Left cardiac atrium (tissue), 4 donors: Measurements from ENCODE around the gene IMMP2L. TPM values are rescaled to one million over a fixed set of nuclear protein-coding genes. Genes with fewer than 3 reads are reported as not detected.
"Not testable (repeated sequence)": the region's sequence is repeated elsewhere in the genome, so short reads cannot be mapped to it uniquely, and the experiment has no call there.

Experiments used
- ATAC-seq, 2 donors: fragments of 200-7000 bp; cut with Tn5 transposase; one replicate each; pipeline ENCODE4 v1.9.1; 2020; ENCODE audit warnings: mild to moderate bottlenecking in 2 of 2, moderate library complexity in 2 of 2
- DNase-seq: peaks from one replicate; pipeline ENCODE4 v3.0.0-alpha.2; 2020
- intact Hi-C, 2 donors: fragments of 100-400 bp; cut with DNase I; formaldehyde crosslinking; loops; one replicate each; pipeline versions ENCODE4 v1.14.1 to v1.15.1; 2022 to 2023
- total RNA-seq, 2 donors: library from RNA; stranded (reverse); fragmentation: NEBNext Ultra II Directional; extraction: Animal tissue kit (Norgen Biotek cat#: 25700); gene quantifications; one replicate each; pipeline ENCODE4 v1.2.1, GENCODE V29; 2021
- donor health status: DM: no; HTN: yes; CAD: no.
- donor health status: DM: no; HTN: yes; CAD: no; lungs with severe emphysema.
- donor health status: DM: yes; HTN: yes; CAD: no.
- donor health status: Dilated cardiomyopathy.

Gene IMMP2L
- total RNA-seq, 2 donors from 2014 or later, result 9.9 to 11.6 TPM

GRCh38 chr7:110719741-110720140 lies 842.6 kb downstream of the IMMP2L start:
- intact Hi-C loops, result no loop called here
- DNase-seq (no peak), ATAC-seq (no peak)

DNA sequence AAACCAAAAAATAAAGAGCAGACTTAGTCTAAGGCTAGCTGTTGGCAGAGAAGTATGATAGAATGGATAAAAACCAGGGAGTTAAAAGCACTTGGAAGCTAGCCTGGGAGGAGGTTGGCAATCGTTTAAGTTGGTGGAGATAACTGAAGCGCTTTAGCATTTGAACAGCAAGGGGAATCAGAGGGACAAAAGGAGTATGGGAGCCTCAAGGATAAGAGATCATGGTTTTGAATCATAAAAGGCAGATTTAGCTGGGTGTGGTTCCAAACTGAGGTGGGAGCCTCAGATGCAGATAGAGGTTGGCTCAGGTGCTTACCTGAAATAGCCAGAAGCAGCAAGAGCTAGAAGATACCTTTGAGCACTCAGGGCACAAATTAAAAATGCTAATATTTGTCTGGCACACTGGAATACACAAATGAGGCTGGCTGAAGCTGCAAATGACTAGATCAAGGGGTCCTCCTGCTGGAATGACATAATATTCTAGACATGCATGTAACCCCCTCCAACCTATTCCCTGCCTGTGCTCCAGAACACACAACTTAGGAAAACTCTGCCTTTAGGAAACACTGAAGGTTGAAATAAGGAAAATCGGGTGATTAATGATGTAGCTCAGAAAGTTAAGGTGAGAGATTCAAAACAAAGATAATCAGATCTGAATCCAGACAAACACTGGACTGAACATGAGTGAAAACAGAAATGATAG lies 843.6 kb downstream of the IMMP2L start:
- DNase-seq, result no peak
- intact Hi-C loops, result no loop called here
- no peak for ATAC-seq

- ATAC-seq (no peak), DNase-seq (no peak)
- intact Hi-C loops, result no loop called here
These were observed 858.1 kb downstream of the IMMP2L start for GRCh38 chr7:110704225-110704624.

- ATAC-seq (no peak), DNase-seq (no peak)
- intact Hi-C loops, result no loop called here
These were observed 863.7 kb downstream of the IMMP2L start for GRCh38 chr7:110698576-110698975.

DNA sequence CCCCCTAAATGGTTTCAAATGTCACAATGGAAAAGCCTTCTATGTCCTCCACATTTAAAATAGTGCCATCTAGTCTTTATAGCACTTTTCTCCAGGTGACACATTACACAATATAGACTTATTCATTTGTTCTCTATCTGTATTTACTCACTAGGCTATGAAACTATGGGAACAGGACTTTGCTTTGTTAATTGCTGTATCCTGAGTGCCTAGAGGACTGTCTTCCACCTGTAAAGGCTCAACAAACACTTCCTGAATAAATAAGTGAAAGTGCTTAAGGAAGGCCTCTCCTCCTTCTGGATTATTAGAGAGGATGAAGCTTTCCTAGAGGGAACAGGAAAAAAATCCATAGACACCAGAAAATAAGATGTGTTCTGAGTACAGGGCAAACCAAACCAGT lies 868.9 kb downstream of the IMMP2L start:
- DNase-seq, result no peak
- ATAC-seq, result no peak
- intact Hi-C loops, result no loop called here

GRCh38 chr7:110688908-110689307 lies 873.4 kb downstream of the IMMP2L start:
- ATAC-seq (no peak), DNase-seq (no peak)
- intact Hi-C loops, result no loop called here

DNA sequence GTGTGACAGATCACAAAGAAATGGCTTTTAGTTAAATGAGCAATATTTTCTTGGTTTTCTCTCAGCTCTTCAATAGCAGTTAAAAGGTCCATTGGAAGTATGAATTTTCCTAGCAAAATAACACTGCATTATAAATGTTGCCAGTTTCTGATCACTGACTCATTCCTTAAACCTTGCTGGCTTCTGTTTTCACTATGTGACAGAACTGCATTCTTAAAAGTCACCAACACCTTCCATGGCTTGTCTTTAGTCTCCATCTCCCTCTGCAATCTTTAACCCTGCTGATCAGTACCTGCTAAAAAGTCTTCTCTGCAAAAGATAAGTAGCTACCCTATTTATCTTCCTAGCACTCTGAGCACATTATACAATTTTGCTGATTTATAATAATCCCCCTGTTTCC lies 876.4 kb downstream of the IMMP2L start:
- no peak for ATAC-seq
- intact Hi-C loops, result no loop called here
- DNase-seq, result no peak

GRCh38 chr7:110681941-110682340 lies 880.4 kb downstream of the IMMP2L start:
- ATAC-seq (peak; percentile 59 to 60), DNase-seq (no peak)
- intact Hi-C loops, result no loop called here

GRCh38 chr7:110677405-110677804 lies 884.9 kb downstream of the IMMP2L start:
- DNase-seq (no peak), ATAC-seq (no peak)
- intact Hi-C loops, result no loop called here

- intact Hi-C loops, result no loop called here
These were observed 885.5 kb downstream of the IMMP2L start for GRCh38 chr7:110676785-110677184.

GRCh38 chr7:110675383-110676103 lies 886.7 kb downstream of the IMMP2L start:
- DNase-seq (no peak), ATAC-seq (no peak)
- intact Hi-C loops, result no loop called here

More at GRCh38 chr7:110676785-110677184, 885.5 kb downstream of the IMMP2L start:
- ATAC-seq (no peak), DNase-seq (no peak)

DNA sequence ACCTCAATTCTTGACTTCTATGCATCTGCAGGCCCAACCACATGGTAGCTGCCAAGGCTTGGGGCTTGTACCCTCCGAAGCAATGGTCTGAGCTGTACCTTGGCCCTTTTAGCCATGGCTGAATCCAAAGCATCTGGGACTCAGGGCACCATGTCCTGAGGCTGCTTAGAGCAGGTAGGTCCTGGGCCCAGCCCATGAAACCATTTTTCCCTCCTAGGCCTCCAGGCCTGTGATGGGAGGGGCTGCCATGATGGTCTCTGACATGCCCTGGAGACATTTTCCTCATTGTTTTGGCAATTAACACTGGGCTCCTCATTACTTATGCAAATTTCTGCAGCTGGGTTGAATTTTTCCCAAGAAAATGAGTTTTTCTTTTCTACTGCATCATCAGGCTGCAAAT lies 889.1 kb downstream of the IMMP2L start:
- intact Hi-C loops, result no loop called here
- DNase-seq (no peak), ATAC-seq (no peak)

GRCh38 chr7:110669410-110669809 lies 892.9 kb downstream of the IMMP2L start:
- no peak for DNase-seq
- intact Hi-C loops, result no loop called here
- no peak for ATAC-seq

DNA sequence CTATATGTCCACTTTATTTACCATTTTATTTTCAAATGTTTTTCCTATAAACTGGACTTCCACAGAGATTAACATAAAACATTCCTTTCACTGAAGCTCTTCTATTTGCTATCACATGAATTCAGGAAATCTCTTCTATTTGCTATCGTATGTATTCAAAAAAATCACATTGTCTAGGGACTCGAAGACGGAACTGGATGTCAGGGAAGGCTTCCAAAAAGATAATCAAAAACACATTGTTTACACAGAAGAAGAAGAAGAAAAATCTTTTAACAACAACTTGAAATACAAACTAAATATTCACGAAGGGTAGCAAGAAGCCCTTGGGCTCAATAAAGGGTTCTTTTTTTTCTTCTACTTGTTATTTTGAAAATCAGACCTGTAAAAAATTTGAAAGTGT lies 897.5 kb downstream of the IMMP2L start:
- ATAC-seq, result no peak
- intact Hi-C loops, result no loop called here
- DNase-seq, result no peak

DNA sequence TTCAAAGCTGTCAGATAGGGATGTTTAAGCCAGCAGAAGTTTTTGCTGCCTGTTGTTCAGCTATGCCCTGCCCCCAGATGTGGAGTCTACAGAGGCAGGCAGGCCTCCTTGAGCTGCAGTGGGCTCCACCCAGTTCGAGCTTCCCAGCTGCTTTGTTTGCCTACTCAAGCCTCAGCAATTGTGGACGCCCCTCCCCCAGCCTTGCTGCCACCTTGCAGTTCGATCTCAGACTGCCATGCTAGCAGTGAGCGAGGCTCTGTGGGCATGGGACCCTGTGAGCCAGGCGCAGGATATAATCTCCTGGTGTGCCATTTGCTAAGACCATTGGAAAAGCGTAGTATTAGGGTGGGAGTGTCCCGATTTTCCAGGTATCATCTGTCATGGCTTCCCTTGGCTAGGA lies 901.7 kb downstream of the IMMP2L start:
- intact Hi-C loops, ATAC-seq, DNase-seq: not testable (repeated sequence)

- no peak for DNase-seq
- ATAC-seq, result no peak
These were observed 912.0 kb downstream of the IMMP2L start for GRCh38 chr7:110650328-110650727.

DNA sequence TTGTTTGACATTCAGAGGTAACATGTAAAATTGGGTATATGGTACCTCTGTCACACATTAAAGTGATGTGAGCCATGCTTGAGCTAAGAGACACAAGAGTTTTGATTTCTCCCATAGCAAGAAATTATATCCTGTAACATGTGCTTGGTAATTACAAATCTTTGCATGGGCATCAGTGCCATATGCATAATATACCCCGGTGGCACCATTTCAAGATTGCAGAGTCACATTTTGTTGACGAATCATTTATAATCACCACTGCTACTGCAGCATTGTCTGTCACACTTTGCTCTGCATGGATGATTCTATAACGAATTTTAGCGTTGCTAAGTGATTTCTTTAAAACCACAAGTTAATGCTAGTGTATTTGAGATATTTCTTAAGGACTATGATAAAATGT lies 915.0 kb downstream of the IMMP2L start:
- DNase-seq (no peak), ATAC-seq (no peak)
- intact Hi-C loops, result no loop called here

More at GRCh38 chr7:110650328-110650727, 912.0 kb downstream of the IMMP2L start:
- intact Hi-C loops, result no loop called here

GRCh38 chr7:110646804-110647203 lies 915.5 kb downstream of the IMMP2L start:
- ATAC-seq (no peak), DNase-seq (no peak)
- intact Hi-C loops, result no loop called here

DNA sequence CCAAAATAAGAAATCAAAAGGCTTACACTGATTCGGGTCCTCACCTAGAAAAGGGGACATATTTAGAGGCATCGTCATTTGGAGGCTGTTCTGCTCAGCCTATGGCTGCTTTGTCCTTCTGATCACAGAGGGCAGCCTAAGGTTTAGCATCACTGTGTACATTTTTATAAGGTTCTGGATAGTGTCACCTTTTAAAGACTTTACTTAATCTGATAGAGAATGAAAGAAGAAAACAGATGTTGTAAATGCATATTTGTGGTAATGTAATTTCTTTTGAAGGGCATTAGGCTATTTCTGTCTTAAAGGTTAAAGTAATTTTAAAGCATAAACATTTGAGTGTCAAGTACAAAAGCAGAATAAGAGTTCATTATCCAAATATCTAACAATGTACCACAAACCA lies 916.7 kb downstream of the IMMP2L start:
- intact Hi-C loops, result no loop called here
- ATAC-seq (no peak), DNase-seq (no peak)

- no peak for DNase-seq
- no peak for ATAC-seq
- intact Hi-C loops, result no loop called here
These were observed 917.2 kb downstream of the IMMP2L start for GRCh38 chr7:110645060-110645459.

- intact Hi-C loops, result no loop called here
- ATAC-seq (no peak), DNase-seq (no peak)
These were observed 925.0 kb downstream of the IMMP2L start for GRCh38 chr7:110637252-110637651.
